HS-27A (cell line): ENCODE results near the gene TNFRSF13B.

ENCODE experiments used
- DNase-seq: peaks from one replicate; pipeline ENCODE4 v3.0.0-alpha.2; 2012; ENCODE audit warnings: low read depth, missing footprints

TNFRSF13B gene

GRCh38 chr17:16937431-16937830, 34.5 kb downstream of the TNFRSF13B start:
- DNase-seq: no peak

GRCh38 chr17:16936536-16937310, 35.2 kb downstream of the TNFRSF13B start:
- DNase-seq: no peak

- DNase-seq: no peak
These were observed 36.1 kb downstream of the TNFRSF13B start for GRCh38 chr17:16935786-16936185.

- DNase-seq: no peak
These were observed 36.7 kb downstream of the TNFRSF13B start for GRCh38 chr17:16935241-16935663.

GRCh38 chr17:16934836-16935235, 37.1 kb downstream of the TNFRSF13B start:
- DNase-seq: no peak

GRCh38 chr17:16934133-16934795, 37.7 kb downstream of the TNFRSF13B start:
- no peak for DNase-seq

GRCh38 chr17:16933317-16934132, 38.4 kb downstream of the TNFRSF13B start:
- no peak for DNase-seq

- DNase-seq: no peak
These were observed 39.3 kb downstream of the TNFRSF13B start for GRCh38 chr17:16932611-16933010.

- no peak for DNase-seq
These were observed 39.8 kb downstream of the TNFRSF13B start for GRCh38 chr17:16932156-16932555.

- DNase-seq: no peak
These were observed 40.4 kb downstream of the TNFRSF13B start for GRCh38 chr17:16931318-16932060.

GRCh38 chr17:16930571-16931317, 41.2 kb downstream of the TNFRSF13B start:
- DNase-seq: no peak

- no peak for DNase-seq
These were observed 42.0 kb downstream of the TNFRSF13B start for GRCh38 chr17:16929757-16930520.

GRCh38 chr17:16929035-16929680, 42.8 kb downstream of the TNFRSF13B start:
- no peak for DNase-seq

GRCh38 chr17:16928406-16929034, 43.4 kb downstream of the TNFRSF13B start:
- DNase-seq: no peak

- DNase-seq: no peak
These were observed 44.1 kb downstream of the TNFRSF13B start for GRCh38 chr17:16927641-16928321.

GRCh38 chr17:16926571-16927451, 45.1 kb downstream of the TNFRSF13B start:
- DNase-seq: no peak

- DNase-seq: no peak
These were observed 45.8 kb downstream of the TNFRSF13B start for GRCh38 chr17:16926061-16926511.
